Suprapubic skin (tissue), 4 donors: Measurements from ENCODE around the gene AGPS. TPM values are rescaled to one million over a fixed set of nuclear protein-coding genes. Genes with fewer than 3 reads are reported as not detected.
"Not testable (repeated sequence)": the region's sequence is repeated elsewhere in the genome, so short reads cannot be mapped to it uniquely, and the experiment has no call there.

ENCODE experiments used
- DNase-seq, 2 donors: peaks; one replicate each; pipeline ENCODE4 v3.0.0-alpha.2; 2019; ENCODE audit warnings: low spot score in 2 of 2
- H3K27ac ChIP-seq: fragments of 200-600 bp; sonication (generic); one replicate; pipeline ENCODE4 v1.5.1; 2019
- H3K27me3 ChIP-seq: fragments of 200-600 bp; sonication (generic); one replicate; pipeline ENCODE4 v1.5.1; 2019
- H3K36me3 ChIP-seq: fragments of 200-600 bp; sonication (generic); one replicate; pipeline ENCODE4 v1.5.1; 2019
- H3K4me1 ChIP-seq: fragments of 200-600 bp; sonication (generic); one replicate; pipeline ENCODE4 v1.5.1; 2019
- H3K4me3 ChIP-seq: fragments of 200-600 bp; sonication (generic); one replicate; pipeline ENCODE4 v1.5.1; 2019; ENCODE audit warnings: mild to moderate bottlenecking
- H3K9me3 ChIP-seq: fragments of 200-600 bp; sonication (generic); one replicate; pipeline ENCODE4 v1.5.1; 2019
- CTCF ChIP-seq, 2 donors: fragments of 200-600 bp in 1 of 2; fragments of 450-650 bp in 1 of 2; sonication (generic) in 1 of 2; IDR thresholded peaks; one replicate each; pipeline ENCODE4 v1.5.1; 2016 to 2019; ENCODE audit warnings: antibody characterized with exemption in 2 of 2, mild to moderate bottlenecking in 1 of 2, moderate library complexity in 1 of 2
- EP300 ChIP-seq: sonication (generic); formaldehyde crosslinking; IDR thresholded peaks from one replicate; pipeline ENCODE4 v1.6.1; 2017; ENCODE audit warnings: antibody characterized with exemption
- POLR2A ChIP-seq, 2 donors: fragments of 450-650 bp; IDR thresholded peaks; one replicate each; pipeline ENCODE4 v1.6.1; 2017; ENCODE audit warnings: antibody characterized with exemption in 2 of 2, mild to moderate bottlenecking in 2 of 2, moderate library complexity in 2 of 2
- POLR2AphosphoS5 ChIP-seq, 3 donors: sonication (generic); formaldehyde crosslinking; IDR thresholded peaks; one replicate each; pipeline ENCODE4 v1.6.1; 2017; ENCODE audit warnings: antibody characterized with exemption in 3 of 3
- WGBS: methylation state at CpG from one replicate; pipeline ENCODE4 v1.1.5; 2018; 5-methylcytosine and 5-hydroxymethylcytosine counted together
- total RNA-seq, 4 donors: library from RNA; depleted of rRNA; stranded (reverse); fragments of >200 nt; gene quantifications; one replicate each; pipeline ENCODE4 v1.1.0, GENCODE V29; 2016

The AGPS gene
- total RNA-seq, 4 donors from 2014 or later, result 10.9 to 19.4 (median 13.9) TPM

GRCh38 chr2:177478029-177478428 lies 85.5 kb downstream of the AGPS start:
- WGBS, result 94% methylated on average over 2 of the region's 2 CpGs
- Histone ChIP-seq H3K4me3 (no peak overlapping the region), H3K36me3 (no peaks in the 10 kb centered on the region), H3K27ac (no peak overlapping the region), H3K27me3 (no peaks in the 10 kb centered on the region), H3K4me1 (no peaks in the 10 kb centered on the region), H3K9me3 (no peaks in the 10 kb centered on the region)
- no peak for DNase-seq
- TF ChIP-seq EP300, result no peak
- TF ChIP-seq POLR2A (IDR thresholded peaks at IDR 0.05), result no peak
- TF ChIP-seq CTCF (IDR thresholded peaks at IDR 0.05), result no peak
- no peak for TF ChIP-seq POLR2AphosphoS5 (IDR thresholded peaks at IDR 0.05)

GRCh38 chr2:177478907-177479306 lies 86.3 kb downstream of the AGPS start:
- 92% methylated on average over 2 of the region's 2 CpGs for WGBS
- Histone ChIP-seq H3K4me1 (no peaks in the 10 kb centered on the region), H3K27ac (no peak overlapping the region), H3K36me3 (no peaks in the 10 kb centered on the region), H3K4me3 (no peak overlapping the region), H3K9me3 (no peaks in the 10 kb centered on the region), H3K27me3 (no peaks in the 10 kb centered on the region)
- DNase-seq, result no peak
- TF ChIP-seq POLR2A (IDR thresholded peaks at IDR 0.05) (no peak), EP300 (no peak), CTCF (IDR thresholded peaks at IDR 0.05) (no peak), POLR2AphosphoS5 (IDR thresholded peaks at IDR 0.05) (no peak)

GRCh38 chr2:177482195-177482594 lies 89.6 kb downstream of the AGPS start:
- TF ChIP-seq CTCF (IDR thresholded peaks at IDR 0.05), result no peak
- TF ChIP-seq POLR2A (IDR thresholded peaks at IDR 0.05), result no peak
- TF ChIP-seq POLR2AphosphoS5 (IDR thresholded peaks at IDR 0.05), result no peak
- TF ChIP-seq EP300, result no peak
- no peak overlapping the region for H3K27ac ChIP-seq
- no peaks in the 10 kb centered on the region for H3K9me3 ChIP-seq
- H3K27me3 ChIP-seq, result no peaks in the 10 kb centered on the region
- no peaks in the 10 kb centered on the region for H3K36me3 ChIP-seq
- no peak overlapping the region for H3K4me3 ChIP-seq
- no peak for DNase-seq
- H3K4me1 ChIP-seq, result no peaks in the 10 kb centered on the region

- Histone ChIP-seq H3K4me3 (no peak overlapping the region), H3K27me3 (no peaks in the 10 kb centered on the region), H3K9me3 (no peaks in the 10 kb centered on the region), H3K4me1 (no peaks in the 10 kb centered on the region), H3K27ac (no peak overlapping the region), H3K36me3 (no peaks in the 10 kb centered on the region)
- TF ChIP-seq POLR2A (IDR thresholded peaks at IDR 0.05) (no peak), CTCF (IDR thresholded peaks at IDR 0.05) (no peak), POLR2AphosphoS5 (IDR thresholded peaks at IDR 0.05) (no peak), EP300 (no peak)
- DNase-seq, result no peak
- 96% methylated on average over 2 of the region's 2 CpGs for WGBS
These were observed 91.0 kb downstream of the AGPS start for GRCh38 chr2:177483531-177483930.

- Histone ChIP-seq H3K4me1 (no peaks in the 10 kb centered on the region), H3K36me3 (no peaks in the 10 kb centered on the region), H3K4me3 (no peak overlapping the region), H3K27ac (no peak overlapping the region), H3K27me3 (no peaks in the 10 kb centered on the region), H3K9me3 (no peaks in the 10 kb centered on the region)
- DNase-seq, result no peak
- TF ChIP-seq POLR2A (IDR thresholded peaks at IDR 0.05) (no peak), POLR2AphosphoS5 (IDR thresholded peaks at IDR 0.05) (no peak), EP300 (no peak), CTCF (IDR thresholded peaks at IDR 0.05) (no peak)
- 97% methylated on average over 14 of the region's 14 CpGs for WGBS
These were observed 91.7 kb downstream of the AGPS start for GRCh38 chr2:177484180-177484795.

GRCh38 chr2:177485657-177486056 lies 93.1 kb downstream of the AGPS start:
- H3K4me3 ChIP-seq, H3K9me3 ChIP-seq, H3K36me3 ChIP-seq, DNase-seq, H3K27ac ChIP-seq, H3K27me3 ChIP-seq, H3K4me1 ChIP-seq: not testable (repeated sequence)
- WGBS, result 98% methylated on average over 5 of the region's 5 CpGs
